ENCODE measurements around the gene PMFBP1. TPM values are rescaled to one million over a fixed set of nuclear protein-coding genes. Genes with fewer than 3 reads are reported as not detected.

The PMFBP1 gene, protein sequence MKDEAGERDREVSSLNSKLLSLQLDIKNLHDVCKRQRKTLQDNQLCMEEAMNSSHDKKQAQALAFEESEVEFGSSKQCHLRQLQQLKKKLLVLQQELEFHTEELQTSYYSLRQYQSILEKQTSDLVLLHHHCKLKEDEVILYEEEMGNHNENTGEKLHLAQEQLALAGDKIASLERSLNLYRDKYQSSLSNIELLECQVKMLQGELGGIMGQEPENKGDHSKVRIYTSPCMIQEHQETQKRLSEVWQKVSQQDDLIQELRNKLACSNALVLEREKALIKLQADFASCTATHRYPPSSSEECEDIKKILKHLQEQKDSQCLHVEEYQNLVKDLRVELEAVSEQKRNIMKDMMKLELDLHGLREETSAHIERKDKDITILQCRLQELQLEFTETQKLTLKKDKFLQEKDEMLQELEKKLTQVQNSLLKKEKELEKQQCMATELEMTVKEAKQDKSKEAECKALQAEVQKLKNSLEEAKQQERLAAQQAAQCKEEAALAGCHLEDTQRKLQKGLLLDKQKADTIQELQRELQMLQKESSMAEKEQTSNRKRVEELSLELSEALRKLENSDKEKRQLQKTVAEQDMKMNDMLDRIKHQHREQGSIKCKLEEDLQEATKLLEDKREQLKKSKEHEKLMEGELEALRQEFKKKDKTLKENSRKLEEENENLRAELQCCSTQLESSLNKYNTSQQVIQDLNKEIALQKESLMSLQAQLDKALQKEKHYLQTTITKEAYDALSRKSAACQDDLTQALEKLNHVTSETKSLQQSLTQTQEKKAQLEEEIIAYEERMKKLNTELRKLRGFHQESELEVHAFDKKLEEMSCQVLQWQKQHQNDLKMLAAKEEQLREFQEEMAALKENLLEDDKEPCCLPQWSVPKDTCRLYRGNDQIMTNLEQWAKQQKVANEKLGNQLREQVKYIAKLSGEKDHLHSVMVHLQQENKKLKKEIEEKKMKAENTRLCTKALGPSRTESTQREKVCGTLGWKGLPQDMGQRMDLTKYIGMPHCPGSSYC
- total RNA-seq: 2.7 and 5.1 TPM in 2 replicates
- 1.7 and 2.7 TPM in 2 replicates for polyA plus RNA-seq

GRCh38 chr16:72172105-72173034, at the start of gene PMFBP1:
Gene PMFBP1 (minus strand): TSS chr16:72172155. CDS start chr16:72171208, 947 bp downstream.
- Histone ChIP-seq H3K4me3 (no peak within 1 kb of the TSS), H3K4me1 (ENCODE audit: low read depth) (no peaks in the 10 kb centered on the region), H3K27ac (no peak within 1 kb of the TSS), H3K9me3 (ENCODE audit: low read depth) (no peaks in the 10 kb centered on the region), H3K27me3 (no peaks in the 10 kb centered on the region), H3K36me3 (no peaks in the 10 kb centered on the region)
- no peak for TF ChIP-seq CTCF (IDR thresholded peaks at IDR 0.05; ENCODE audit: low read depth, low read length)
- peak in 1 of 2 donors; percentile 87 for DNase-seq (ENCODE audit: low read depth in 1 of 2, low spot score in 1 of 2)

GRCh38 chr16:72221630-72222024, 49.7 kb upstream of the PMFBP1 start:
- Histone ChIP-seq H3K27ac (no peak overlapping the region), H3K27me3 (no peaks in the 10 kb centered on the region), H3K9me3 (ENCODE audit: low read depth) (no peaks in the 10 kb centered on the region), H3K4me3 (no peak overlapping the region), H3K36me3 (no peaks in the 10 kb centered on the region), H3K4me1 (ENCODE audit: low read depth) (peaks cover 8% of the 10 kb centered on the region)
- TF ChIP-seq CTCF (IDR thresholded peaks at IDR 0.05; ENCODE audit: low read depth, low read length): no peak
- DNase-seq (ENCODE audit: low read depth in 1 of 2, low spot score in 1 of 2): no peak

- H3K4me1 ChIP-seq (ENCODE audit: low read depth): peaks cover 8% of the 10 kb centered on the region
- H3K9me3 ChIP-seq (ENCODE audit: low read depth): no peaks in the 10 kb centered on the region
- DNase-seq (ENCODE audit: low read depth in 1 of 2, low spot score in 1 of 2): no peak
- H3K27me3 ChIP-seq: no peaks in the 10 kb centered on the region
- H3K4me3 ChIP-seq: no peak overlapping the region
- no peaks in the 10 kb centered on the region for H3K36me3 ChIP-seq
- no peak for TF ChIP-seq CTCF (IDR thresholded peaks at IDR 0.05; ENCODE audit: low read depth, low read length)
- H3K27ac ChIP-seq: no peak overlapping the region
These were observed 49.1 kb upstream of the PMFBP1 start for GRCh38 chr16:72220875-72221629.

GRCh38 chr16:72219282-72219681, 47.3 kb upstream of the PMFBP1 start:
- no peaks in the 10 kb centered on the region for H3K36me3 ChIP-seq
- no peaks in the 10 kb centered on the region for H3K9me3 ChIP-seq (ENCODE audit: low read depth)
- no peak for DNase-seq (ENCODE audit: low read depth in 1 of 2, low spot score in 1 of 2)
- no peaks in the 10 kb centered on the region for H3K27me3 ChIP-seq
- no peak overlapping the region for H3K27ac ChIP-seq
- TF ChIP-seq CTCF (IDR thresholded peaks at IDR 0.05; ENCODE audit: low read depth, low read length): no peak
- H3K4me1 ChIP-seq (ENCODE audit: low read depth): peaks cover 8% of the 10 kb centered on the region
- H3K4me3 ChIP-seq: no peak overlapping the region

Measured in cardiac muscle cell (in vitro differentiated cells and primary cell).